HG03064 (cell line): Measurements from ENCODE around the gene AMPD1.

Experiments used
- ATAC-seq: cut with Tn5 transposase; IDR thresholded peaks from one replicate; pipeline ENCODE4 v1.9.1; 2021; ENCODE audit warnings: low read depth; ENCODE audit not compliant: unreplicated experiment

Gene AMPD1

DNA sequence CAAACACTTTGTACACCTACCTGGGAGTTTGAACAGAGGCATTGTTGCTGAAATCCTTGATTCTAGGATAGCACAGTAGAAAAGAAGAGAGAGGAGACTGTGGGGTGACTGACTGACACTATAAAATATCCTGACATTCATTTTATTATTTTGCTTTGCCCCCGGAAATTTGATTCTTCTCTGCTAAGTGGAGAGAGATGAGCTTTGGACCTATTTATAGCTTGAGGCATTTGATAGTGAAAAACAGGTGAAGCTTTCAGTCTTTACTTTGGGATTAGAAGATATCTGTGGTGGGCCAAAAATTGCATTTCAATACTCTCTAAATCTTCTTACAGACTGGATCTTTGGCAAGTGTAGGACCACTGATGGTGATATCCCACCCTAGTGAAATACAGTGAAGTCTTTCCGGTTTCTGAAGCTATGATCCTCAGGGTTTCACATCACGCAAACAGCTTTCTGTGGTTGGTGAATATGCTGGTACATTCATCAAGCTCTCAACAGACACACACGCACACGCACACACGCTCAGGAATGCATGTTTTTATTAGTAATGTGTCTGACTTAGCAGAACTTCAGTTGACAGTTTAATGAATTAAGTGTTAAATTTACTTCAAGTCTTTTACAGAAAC is at the start of gene AMPD1:
Gene AMPD1, minus strand, starts transcription at position 117 of the 629 bp plus-strand sequence. Its CDS starts 75 bp downstream, at position 42.
- no peak for ATAC-seq

GRCh38 chr1:114741963-114742746 is 46.8 kb upstream of the AMPD1 start:
- no peak for ATAC-seq

DNA sequence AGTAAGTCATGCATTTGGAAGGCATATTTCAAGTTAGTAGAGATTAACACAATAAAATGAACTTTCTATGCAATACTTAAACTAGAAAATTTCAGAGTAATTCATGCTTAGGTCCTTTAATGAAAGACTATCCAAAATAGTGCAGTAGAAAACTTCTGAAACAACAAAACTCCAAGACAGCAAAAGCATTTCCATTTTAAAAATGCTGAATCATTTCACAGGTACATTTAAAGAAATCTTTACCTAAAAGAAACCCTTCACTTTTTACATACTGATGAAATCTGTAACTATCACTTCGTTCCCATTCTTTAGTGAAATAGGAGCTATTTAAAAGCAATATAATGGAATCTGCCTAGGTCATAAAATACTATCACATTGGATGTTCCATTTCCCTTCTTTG is 45.0 kb upstream of the AMPD1 start:
- no peak for ATAC-seq

DNA sequence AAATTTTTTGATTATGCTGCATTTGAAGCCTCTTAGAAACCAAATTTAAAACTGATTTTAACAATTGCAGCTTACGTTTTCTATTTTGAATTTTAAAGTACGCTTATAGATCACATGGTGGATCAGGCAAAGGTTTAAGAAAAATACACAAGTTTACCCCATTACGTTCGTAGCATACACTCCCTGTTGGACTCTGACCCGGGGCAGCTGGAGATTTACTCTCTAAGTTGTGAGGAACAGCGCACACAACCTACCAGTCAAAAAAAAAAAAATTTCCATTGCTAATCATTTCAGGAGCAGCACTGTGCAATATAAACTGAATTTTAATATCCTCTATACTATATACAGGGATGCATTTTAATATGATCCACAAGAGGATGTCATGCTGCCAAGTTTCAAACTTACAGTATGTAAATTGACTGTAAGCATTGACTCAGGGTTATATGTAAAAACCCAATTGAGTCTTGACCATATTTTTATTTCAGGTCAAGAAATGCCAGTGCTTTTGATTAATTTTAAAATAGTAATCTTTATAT is 42.0 kb upstream of the AMPD1 start:
- ATAC-seq = no peak

DNA sequence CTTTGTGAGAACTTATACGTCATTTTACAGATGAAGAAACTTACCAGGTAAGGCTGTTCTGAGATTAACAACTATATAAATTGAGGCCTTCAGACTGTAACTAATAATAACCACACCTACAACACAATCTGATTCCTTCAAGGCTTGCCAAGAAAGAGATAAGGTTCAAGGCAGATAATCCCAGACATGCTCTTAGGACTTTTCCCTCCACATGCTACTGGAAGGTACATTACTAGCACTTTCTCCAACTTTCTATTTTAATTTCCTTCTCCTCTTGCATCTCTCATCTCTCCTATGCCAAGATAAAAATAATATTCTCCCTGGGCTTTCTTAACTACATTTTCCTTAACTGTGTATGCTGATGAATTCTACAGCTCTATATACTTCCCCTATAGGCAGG is 40.1 kb upstream of the AMPD1 start:
- no peak for ATAC-seq

DNA sequence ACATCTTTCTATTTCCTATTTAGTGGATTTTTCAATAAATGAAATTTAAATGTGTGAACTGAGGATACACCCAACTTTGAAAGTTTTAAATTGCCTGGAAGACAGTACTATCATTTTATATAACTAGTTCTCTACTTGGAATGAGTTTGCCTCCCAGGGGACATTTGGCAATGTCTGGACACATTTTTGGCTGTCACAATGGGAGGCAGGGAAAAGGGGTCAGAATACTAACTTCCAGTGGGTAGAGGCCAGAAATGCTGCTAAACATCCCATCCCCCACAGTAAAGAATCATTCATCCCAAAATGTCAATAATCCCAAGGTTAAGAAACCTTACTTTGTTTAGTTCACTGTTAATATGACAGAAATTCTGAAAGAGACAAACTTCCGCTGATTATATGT is 34.4 kb upstream of the AMPD1 start:
- no peak for ATAC-seq

DNA sequence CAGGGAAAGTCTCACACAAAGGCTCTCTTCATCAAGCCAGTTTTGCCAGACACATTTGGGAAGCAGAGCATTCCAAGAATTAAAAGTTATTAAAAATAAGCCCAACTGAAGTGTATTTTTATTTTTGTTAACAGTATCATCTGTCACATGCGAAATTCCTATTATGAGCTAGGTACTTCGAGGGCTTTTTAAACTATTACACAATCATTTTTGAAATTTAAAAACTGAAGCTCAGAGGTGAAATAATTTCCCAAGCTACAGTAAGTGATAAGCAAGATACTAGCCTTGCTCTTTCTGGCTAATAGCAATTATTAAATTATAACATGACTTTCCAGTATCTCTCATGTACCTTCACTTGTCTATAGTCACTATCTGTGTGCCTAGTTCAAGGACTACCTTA is 33.2 kb upstream of the AMPD1 start:
- ATAC-seq = no peak

DNA sequence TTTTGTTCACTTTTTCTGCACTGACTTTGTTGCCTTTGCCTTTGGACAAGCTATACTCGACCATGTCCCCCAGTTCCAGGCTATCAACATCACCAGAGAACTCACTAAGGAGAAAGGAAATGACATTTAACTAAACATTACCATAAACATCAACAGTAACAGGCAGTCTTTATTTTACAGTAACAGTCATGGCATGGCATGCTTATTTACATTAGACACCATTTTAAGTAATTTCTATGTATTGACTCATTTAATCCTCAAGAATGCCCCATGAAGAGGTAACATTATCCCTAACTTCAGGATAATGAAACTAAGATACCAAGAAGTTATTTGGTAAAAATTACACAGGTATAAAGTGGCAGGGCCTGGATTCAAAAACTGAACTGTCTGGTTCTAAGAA is 29.9 kb upstream of the AMPD1 start:
- no peak for ATAC-seq

DNA sequence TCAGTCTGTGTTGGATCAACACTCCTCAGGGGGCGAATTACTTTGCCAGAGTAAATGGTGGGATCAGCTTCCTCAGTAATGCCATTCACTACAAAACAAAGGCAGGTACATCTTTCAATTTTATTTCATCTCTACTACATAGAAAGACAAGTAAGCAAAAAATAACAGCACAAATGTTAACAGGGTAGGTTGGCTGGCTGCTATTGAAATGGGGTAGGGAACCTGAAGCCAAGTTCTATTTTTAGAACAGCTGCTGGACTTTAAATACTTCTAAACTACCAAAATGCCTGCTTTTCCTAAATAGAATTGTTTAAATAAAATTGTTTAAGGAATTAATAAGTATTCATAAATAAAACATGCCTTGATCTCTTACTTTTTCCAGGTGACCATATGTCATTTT is 28.6 kb upstream of the AMPD1 start:
- ATAC-seq = no peak

DNA sequence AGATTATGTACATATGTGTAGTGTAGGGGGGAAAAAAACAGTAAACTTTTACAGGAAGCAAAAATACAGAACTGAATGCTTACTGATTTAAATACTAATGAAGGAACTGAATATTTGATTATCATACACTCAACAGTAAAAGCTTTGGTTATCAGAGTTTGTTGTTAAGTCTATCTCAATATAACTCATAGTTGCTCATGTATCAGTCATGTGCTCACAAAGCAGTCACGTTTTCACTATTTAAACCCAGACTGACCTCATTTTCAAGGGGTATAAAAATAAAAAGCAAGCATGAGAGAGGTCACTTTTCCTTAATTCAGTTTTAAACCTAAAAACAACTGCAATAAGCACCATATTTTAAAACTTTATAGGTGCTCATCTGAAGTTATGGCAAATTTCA is 28.1 kb upstream of the AMPD1 start:
- ATAC-seq = no peak

DNA sequence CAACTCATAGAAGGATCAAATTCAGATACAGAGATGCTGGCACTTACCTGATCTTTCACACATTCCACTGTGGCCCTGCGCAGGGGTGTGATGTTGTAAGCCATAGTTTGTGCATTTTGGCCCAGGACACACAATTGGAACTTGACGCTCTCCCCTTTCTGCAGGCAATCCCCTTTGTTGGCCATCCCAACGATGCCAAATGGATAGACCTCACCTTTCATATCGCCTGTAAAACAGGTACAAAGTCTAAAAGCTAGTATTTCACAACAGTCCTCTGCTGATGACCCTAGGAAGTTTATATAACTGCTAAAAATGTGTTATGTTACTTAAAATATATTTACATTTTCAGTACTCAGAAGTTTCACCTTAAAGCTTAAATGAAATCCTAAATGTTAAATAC is 25.1 kb upstream of the AMPD1 start:
- ATAC-seq = no peak

- ATAC-seq = no peak
These were observed 24.1 kb upstream of the AMPD1 start for GRCh38 chr1:114719424-114719787.

- no peak for ATAC-seq
These were observed 23.5 kb upstream of the AMPD1 start for GRCh38 chr1:114718661-114719423.

DNA sequence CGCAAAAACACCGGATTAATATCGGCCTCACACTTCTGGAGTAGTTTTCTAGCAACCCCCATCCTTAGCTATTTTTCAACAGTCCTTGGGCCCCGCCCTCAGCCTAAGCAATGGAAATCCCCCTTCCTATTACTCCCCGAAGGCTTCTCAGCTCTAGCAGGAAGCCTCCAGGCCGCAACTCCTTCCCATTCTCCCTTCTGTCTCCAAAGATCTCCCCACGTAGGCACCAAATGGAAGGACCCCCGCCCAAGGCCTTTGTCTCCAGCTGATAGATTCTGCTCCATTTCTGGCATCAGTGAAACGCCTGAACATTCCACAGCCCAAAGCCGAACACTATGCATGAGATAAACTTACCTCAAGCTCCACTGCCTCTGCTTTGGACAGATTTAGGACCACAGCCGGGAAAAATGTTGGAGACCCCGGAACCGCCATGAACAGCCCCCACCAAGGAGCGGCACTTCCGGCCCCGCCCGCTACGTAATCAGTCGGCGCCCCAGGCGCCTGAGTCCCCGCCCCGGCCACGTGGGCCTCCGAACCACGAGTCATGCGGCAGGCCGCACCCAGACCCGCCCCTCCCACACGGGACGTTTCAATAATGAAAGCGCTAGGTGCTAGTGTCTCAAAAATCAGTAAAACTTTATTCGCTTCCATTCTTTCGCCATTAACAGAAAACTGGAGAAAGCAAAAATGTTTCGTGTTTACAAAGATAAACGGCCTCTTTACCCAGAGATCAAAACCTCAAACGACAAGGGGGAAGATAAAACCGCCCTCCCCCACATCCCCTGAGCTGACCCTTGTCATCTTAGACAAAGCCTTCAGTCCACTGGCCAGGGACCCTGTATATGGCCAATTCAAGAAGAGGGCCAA is 21.2 kb upstream of the AMPD1 start, which contains the start of gene NRAS:
Gene NRAS, minus strand, starts transcription at position 468 of the 867 bp plus-strand sequence. CDS start 611 bp downstream, outside the sequence.
- peak; percentile 88 for ATAC-seq

- ATAC-seq = no peak
These were observed 20.6 kb upstream of the AMPD1 start for GRCh38 chr1:114715952-114716303.

GRCh38 chr1:114712977-114713376 is 17.6 kb upstream of the AMPD1 start:
- no peak for ATAC-seq

GRCh38 chr1:114710360-114710759 is 15.0 kb upstream of the AMPD1 start:
- ATAC-seq = no peak

DNA sequence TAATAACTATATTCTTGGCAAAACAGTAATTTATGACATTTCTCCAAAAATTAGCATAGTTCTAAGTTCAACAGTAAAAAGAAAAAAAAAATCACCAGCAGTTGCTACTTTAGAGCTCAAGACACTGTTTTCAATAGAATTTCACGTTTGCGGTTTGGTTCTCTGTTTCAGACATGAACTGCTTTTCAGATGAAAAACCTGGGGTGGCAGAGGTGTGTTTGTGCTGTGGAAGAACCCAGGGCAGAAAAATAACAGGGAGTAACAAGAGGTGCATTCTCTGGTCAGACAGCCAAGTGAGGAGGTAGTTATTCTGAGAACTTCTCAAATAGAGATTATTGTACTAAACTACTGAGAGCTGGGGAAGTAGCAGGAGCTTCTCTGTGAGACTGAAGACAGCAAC is 12.3 kb upstream of the AMPD1 start:
- ATAC-seq = no peak

GRCh38 chr1:114703242-114703641 is 7.9 kb upstream of the AMPD1 start:
- ATAC-seq = no peak

DNA sequence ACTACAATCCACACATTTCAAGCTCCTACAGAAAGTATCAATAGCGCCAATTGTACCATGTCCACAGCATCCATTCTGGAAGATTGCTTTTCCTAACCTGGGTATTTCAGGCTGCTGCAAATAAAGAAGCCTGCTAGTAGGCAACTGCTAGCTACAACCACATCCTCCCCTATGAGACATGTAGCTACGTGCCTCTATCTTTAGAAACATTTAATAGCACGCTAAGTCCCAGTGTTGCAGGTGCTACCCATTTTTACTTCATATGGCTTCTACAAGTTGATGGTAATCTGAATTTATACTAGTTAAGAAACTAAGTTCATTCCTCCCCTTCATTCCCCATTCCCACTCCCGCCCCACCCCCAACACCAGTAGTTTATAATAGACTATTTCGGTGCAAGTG is 7.4 kb upstream of the AMPD1 start:
- ATAC-seq = no peak
